GM12878 (cell line): Measurements from ENCODE around the gene SLC25A45. TPM values are rescaled to one million over a fixed set of nuclear protein-coding genes. Genes with fewer than 3 reads are reported as not detected.

ENCODE experiments used
- ATAC-seq: fragments of 200-7000 bp; cut with Tn5 transposase; 3 replicates; pipeline ENCODE4 v1.9.1; 2020; ENCODE audit warnings: mild to moderate bottlenecking, moderate library complexity
- BruUV-seq: library from RNA; stranded (reverse); fragments of 400-500 nt; replicated peaks from 2 replicates; lab custom pipeline; 2021; lab: Mats Ljungman, UMichigan
- CTCF ChIA-PET: fragments of 300-600 bp; sonication (Branson Sonifier 250); formaldehyde crosslinking; extraction: SDS; loops from one replicate; lab custom pipeline; 2021; ENCODE audit warnings: inconsistent platforms; lab: Yijun Ruan, JAX
- POLR2A ChIA-PET: fragments of 350-600 bp; formaldehyde crosslinking; extraction: SDS; loops from one replicate; lab custom pipeline; 2021; ENCODE audit warnings: inconsistent platforms; lab: Charles Lee
- RAD21 ChIA-PET: fragments of 300-600 bp; sonication (Branson Sonifier 250); formaldehyde crosslinking; loops from one replicate; lab custom pipeline; 2023; ENCODE audit warnings: antibody characterized with exemption; ENCODE audit not compliant: unreplicated experiment; lab: Charles Lee
- SMC1A ChIA-PET: fragments of 300-600 bp; sonication (Branson Sonifier 250); formaldehyde crosslinking; loops from one replicate; lab custom pipeline; 2023; ENCODE audit not compliant: unreplicated experiment, uncharacterized antibody; lab: Charles Lee
- DNase-seq: peaks from one replicate; pipeline ENCODE4 v3.0.0-alpha.2; 2011; ENCODE audit warnings: low read depth, low spot score
- FAIRE-seq: peaks from 3 replicates; lab custom pipeline; 2011; peaks lifted over from hg19 to GRCh38; lab: Jason Lieb, UNC
- H2AFZ ChIP-seq: 2 replicates; pipeline ENCODE4 v1.6.0; 2011; ENCODE audit warnings: low read depth, low read length, control low read depth; ENCODE audit not compliant: control insufficient read depth
- H3K27ac ChIP-seq: 2 replicates; pipeline ENCODE4 v1.5.1; 2011; ENCODE audit warnings: control low read depth; ENCODE audit not compliant: control insufficient read depth, insufficient read depth
- H3K27me3 ChIP-seq, 2 experiments: replicated peaks in 1 of 2; 2 replicates each; pipeline versions ENCODE4 v1.6.0 to v1.6.1; 2011; ENCODE audit warnings: low read length in 1 of 2; ENCODE audit not compliant: control insufficient read depth in 2 of 2, insufficient read depth in 2 of 2
- H3K36me3 ChIP-seq, 2 experiments: 2 replicates each; pipeline ENCODE4 v1.5.1; 2011; ENCODE audit warnings: low read length in 1 of 2; ENCODE audit not compliant: control insufficient read depth in 2 of 2, insufficient read depth in 2 of 2
- H3K4me1 ChIP-seq: 2 replicates; pipeline ENCODE4 v1.6.1; 2011; ENCODE audit warnings: mild to moderate bottlenecking, low read length, moderate library complexity, mixed read lengths; ENCODE audit not compliant: control insufficient read depth, insufficient read depth
- H3K4me2 ChIP-seq: 2 replicates; pipeline ENCODE4 v1.6.0; 2011; ENCODE audit warnings: control low read depth; ENCODE audit not compliant: control insufficient read depth, insufficient read depth
- H3K4me3 ChIP-seq: fragments of 200-600 bp; sonication (generic); 2 replicates; pipeline ENCODE4 v1.5.1; 2016
- H3K79me2 ChIP-seq: 2 replicates; pipeline ENCODE4 v1.6.0; 2011; ENCODE audit warnings: low read length; ENCODE audit not compliant: control insufficient read depth, insufficient read depth
- H3K9ac ChIP-seq: 2 replicates; pipeline ENCODE4 v1.8.0; 2011; ENCODE audit warnings: low read length, control low read depth, mixed read lengths; ENCODE audit not compliant: control insufficient read depth, insufficient read depth
- H3K9me3 ChIP-seq: replicated peaks from 3 replicates; pipeline ENCODE4 v1.5.1; 2011; ENCODE audit warnings: mild to moderate bottlenecking, low read length; ENCODE audit not compliant: control insufficient read depth, insufficient read depth
- H4K20me1 ChIP-seq: 2 replicates; pipeline ENCODE4 v1.6.0; 2011; ENCODE audit not compliant: control insufficient read depth, insufficient read depth
- CEBPB ChIP-seq, 2 experiments: fragments of 150-350 bp in 1 of 2; IDR thresholded peaks; 2 replicates each; pipeline ENCODE4 v1.6.1; 2012 to 2014; ENCODE audit warnings: low read depth in 2 of 2, low read length in 2 of 2, borderline replicate concordance in 1 of 2, inconsistent platforms in 1 of 2
- HDAC6 ChIP-seq: fragments of 200-600 bp; sonication (generic); IDR thresholded peaks from one replicate; pipeline ENCODE4 v1.8.0; 2017; ENCODE audit warnings: antibody characterized with exemption; ENCODE audit not compliant: unreplicated experiment
- JUND ChIP-seq: IDR thresholded peaks from 2 replicates; pipeline ENCODE4 v1.6.1; 2012; ENCODE audit warnings: low read depth, mild to moderate bottlenecking, low read length, improper control_type of control experiment, moderate library complexity
- PML ChIP-seq: IDR thresholded peaks from 2 replicates; pipeline ENCODE4 v1.6.1; 2012; ENCODE audit warnings: low read length, inconsistent platforms
- POLR2A ChIP-seq: IDR thresholded peaks from 2 replicates; pipeline ENCODE4 v1.6.1; 2011; ENCODE audit warnings: low read depth, mild to moderate bottlenecking, low read length
- POLR2AphosphoS2 ChIP-seq: IDR thresholded peaks from 2 replicates; pipeline ENCODE4 v1.6.1; 2011; ENCODE audit warnings: low read depth, mild to moderate bottlenecking, low read length, improper control_type of control experiment, moderate library complexity
- RBBP5 ChIP-seq: fragments of 200-600 bp; sonication (generic); conservative IDR thresholded peaks from 2 replicates; pipeline ENCODE4 v1.6.1; 2016
- RCOR1 ChIP-seq: conservative IDR thresholded peaks from 2 replicates; pipeline ENCODE4 v1.6.1; 2012; ENCODE audit warnings: low read depth, low read length, improper control_type of control experiment
- SMC3 ChIP-seq: IDR thresholded peaks from 2 replicates; pipeline ENCODE4 v1.6.1; 2011; ENCODE audit warnings: low read length, improper control_type of control experiment, borderline replicate concordance
- STAT3 ChIP-seq: IDR thresholded peaks from 2 replicates; pipeline ENCODE4 v1.6.1; 2011; ENCODE audit warnings: low read depth, low read length, improper control_type of control experiment
- SUPT20H ChIP-seq: IDR thresholded peaks from 2 replicates; pipeline ENCODE4 v1.6.1; 2011; ENCODE audit warnings: low read depth, mild to moderate bottlenecking, low read length, moderate library complexity, borderline replicate concordance; ENCODE audit not compliant: control insufficient read depth
- ZNF384 ChIP-seq: IDR thresholded peaks from 2 replicates; pipeline ENCODE4 v1.6.1; 2012; ENCODE audit warnings: low read depth, mild to moderate bottlenecking, low read length, improper control_type of control experiment, borderline replicate concordance
- WGBS: methylation state at CpG from one replicate; pipeline ENCODE4 v1.1.6; 2016; ENCODE audit warnings: low lambda C conversion rate; ENCODE audit not compliant: insufficient replicate concordance, insufficient coverage; ENCODE audit errors: missing lambda C conversion rate; 5-methylcytosine and 5-hydroxymethylcytosine counted together
- in situ Hi-C: fragments of 300-500 bp; cut with MboI; formaldehyde crosslinking; loops from 9 replicates; pipeline ENCODE4 v1.14.3; 2018; ENCODE audit warnings: mixed read lengths
- intact Hi-C: fragments of 100-400 bp; cut with micrococcal nuclease; formaldehyde crosslinking; loops from one replicate; pipeline ENCODE4 v1.14.2; 2022; ENCODE audit not compliant: unreplicated experiment
- polyA plus RNA-seq, 11 experiments: library from polyadenylated mRNA; depleted of rRNA in 4 of 11; unstranded in 6 of 11; stranded (reverse) in 5 of 11; fragments of >200 nt; fragmentation: Nextera tagmentation in 4 of 11; fragmentation: Illumina TruSeq in 1 of 11; extraction: Ambion mirVana in 4 of 11; extraction: Trizol in 1 of 11; gene quantifications; 1 replicate in 1 of 11; 2 replicates in 10 of 11; pipeline versions ENCODE4 v1.2.1 to v1.2.3, GENCODE V29; 2011 to 2016; ENCODE audit warnings: inconsistent platforms in 2 of 11, missing spikeins in 2 of 11, low read depth in 1 of 11
- total RNA-seq, 4 experiments: library from RNA; depleted of rRNA in 3 of 4; stranded (reverse); fragments of >200 nt in 3 of 4; fragmentation: Illumina TruSeq in 1 of 4; extraction: Trizol in 1 of 4; gene quantifications; 2 replicates each; pipeline versions ENCODE4 v1.2.1 to v1.2.3, GENCODE V29; 2013 to 2021
- TF ChIP-seq, protein P1 (sequence below): IDR thresholded peaks from 2 replicates; pipeline ENCODE4 v1.6.1; 2011; ENCODE audit warnings: low read depth, mild to moderate bottlenecking, low read length, moderate library complexity, borderline replicate concordance; ENCODE audit errors: extremely low read depth
- TF ChIP-seq, protein P2 (sequence below): IDR thresholded peaks from 2 replicates; pipeline ENCODE4 v1.6.1; 2011; ENCODE audit warnings: borderline replicate concordance, low read depth, mild to moderate bottlenecking, moderate library complexity, mixed read lengths, low read length; ENCODE audit not compliant: insufficient read depth; ENCODE audit errors: extremely low read length

Gene SLC25A45
- total and polyA plus RNA-seq, 10 of the 15 experiments (the other 5 are each of a cell fraction or from before 2014, with no cell fraction given) = 4.1 to 35.2 (median 20.3) TPM

DNA sequence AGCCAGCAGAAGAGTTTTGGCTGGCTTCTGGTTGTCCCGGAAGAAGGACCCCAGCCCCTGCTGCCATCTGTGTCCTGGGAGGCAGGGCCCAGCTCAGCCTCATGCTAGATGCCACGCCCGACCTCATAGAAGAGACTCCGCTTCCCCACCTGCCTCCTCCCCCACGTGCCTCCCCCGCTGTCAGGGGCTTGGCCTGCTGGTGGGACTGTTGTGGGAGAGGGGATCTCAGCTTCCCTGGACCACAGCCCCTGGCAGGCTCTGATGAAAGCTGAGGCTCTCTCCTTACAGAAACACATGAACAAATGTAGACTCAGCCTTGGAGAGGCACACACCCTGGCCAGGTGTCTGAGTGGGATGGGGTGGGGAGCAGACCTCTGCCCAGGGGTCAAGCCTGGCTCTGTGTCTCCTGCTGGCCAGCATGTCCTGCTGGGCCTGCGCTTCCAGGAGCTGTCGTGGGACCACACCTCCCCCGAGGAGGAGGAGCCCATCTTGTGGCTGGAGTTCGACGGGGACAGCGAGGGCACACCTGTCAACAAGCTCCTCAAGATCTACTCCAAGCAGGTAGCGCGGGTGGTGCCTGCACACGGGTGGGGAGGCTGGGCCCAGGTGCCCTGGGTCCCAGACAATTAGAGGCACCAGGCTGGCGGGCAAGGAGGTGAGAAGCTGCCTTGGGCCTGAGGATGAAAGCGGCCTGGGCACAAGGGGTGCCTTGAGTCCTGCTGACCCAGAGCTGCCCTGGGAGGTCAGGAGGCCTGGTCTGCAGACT, 18.0 kb upstream of the SLC25A45 start:
- 92% methylated on average over 17 of the region's 17 CpGs for WGBS

DNA sequence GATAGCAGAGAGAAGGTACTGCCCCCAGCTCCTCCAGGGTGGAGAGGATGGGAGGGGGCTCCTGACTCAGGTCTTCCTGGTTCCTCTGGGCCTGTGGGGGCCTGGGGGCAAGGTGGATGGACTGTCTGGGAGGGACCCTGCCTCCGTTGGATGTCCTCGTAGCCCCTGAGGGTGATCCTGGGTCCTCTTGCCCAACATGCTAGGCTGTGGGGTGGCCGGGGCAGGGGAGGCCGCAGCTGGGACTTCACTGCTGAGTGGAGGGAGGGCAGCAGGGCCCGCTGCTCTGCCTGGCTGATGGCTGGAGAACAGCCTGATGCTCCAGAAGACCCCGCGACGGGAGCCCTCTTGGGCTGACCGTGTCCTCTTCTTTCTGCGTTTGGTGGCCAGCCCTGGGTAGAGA, 17.4 kb upstream of the SLC25A45 start:
- no peak overlapping the region for H3K9ac ChIP-seq
- no peaks in the 10 kb centered on the region; the same call in 1 of the 2 replicates for H3K79me2 ChIP-seq
- no peak for DNase-seq
- RAD21 ChIA-PET = no interaction called here
- CTCF ChIA-PET = no interaction called here
- POLR2A ChIA-PET = no interaction called here
- no peak for FAIRE-seq
- SMC1A ChIA-PET = no interaction called here
- ATAC-seq = no peak
- H3K9me3 ChIP-seq = no peaks in the 10 kb centered on the region
- H3K27ac ChIP-seq = no peak overlapping the region
- H3K4me1 ChIP-seq = peaks cover 17% of the 10 kb centered on the region
- H3K36me3 ChIP-seq = peaks cover 12 to 34% of the 10 kb centered on the region in 2 experiments
- H3K27me3 ChIP-seq = no peaks in the 10 kb centered on the region
- WGBS = 93% methylated on average over 10 of the region's 10 CpGs
- no peak overlapping the region for H2AFZ ChIP-seq
- H3K4me3 ChIP-seq = no peak overlapping the region
- in situ Hi-C loops (no loop called here), intact Hi-C loops (no loop called here)
- BruUV-seq = no TSS peak
- H4K20me1 ChIP-seq = no peaks in the 10 kb centered on the region
- H3K4me2 ChIP-seq = no peak overlapping the region
- TF ChIP-seq SUPT20H = no peak
- TF ChIP-seq HDAC6 = no peak
- no peak for TF ChIP-seq POLR2AphosphoS2
- no peak for TF ChIP-seq SMC3
- no peak for TF ChIP-seq STAT3
- TF ChIP-seq PML = no peak
- no peak for TF ChIP-seq RBBP5
- TF ChIP-seq CEBPB (IDR thresholded peaks at IDR 0.05; ENCODE audit: borderline replicate concordance in 1 of 2, low read depth in 2 of 2, low read length in 2 of 2) = no peak
- TF ChIP-seq, protein P1, sequence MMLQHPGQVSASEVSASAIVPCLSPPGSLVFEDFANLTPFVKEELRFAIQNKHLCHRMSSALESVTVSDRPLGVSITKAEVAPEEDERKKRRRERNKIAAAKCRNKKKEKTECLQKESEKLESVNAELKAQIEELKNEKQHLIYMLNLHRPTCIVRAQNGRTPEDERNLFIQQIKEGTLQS = no peak
- no peak for TF ChIP-seq RCOR1

More for the DNA sequence above, 18.0 kb upstream of the SLC25A45 start:
- no peak for TF ChIP-seq JUND
- TF ChIP-seq ZNF384 = no peak
- TF ChIP-seq, protein P2, sequence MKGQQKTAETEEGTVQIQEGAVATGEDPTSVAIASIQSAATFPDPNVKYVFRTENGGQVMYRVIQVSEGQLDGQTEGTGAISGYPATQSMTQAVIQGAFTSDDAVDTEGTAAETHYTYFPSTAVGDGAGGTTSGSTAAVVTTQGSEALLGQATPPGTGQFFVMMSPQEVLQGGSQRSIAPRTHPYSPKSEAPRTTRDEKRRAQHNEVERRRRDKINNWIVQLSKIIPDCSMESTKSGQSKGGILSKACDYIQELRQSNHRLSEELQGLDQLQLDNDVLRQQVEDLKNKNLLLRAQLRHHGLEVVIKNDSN = no peak
- 0 out of 2 replicates have a peak, but pooled peaks have one; percentile 24 for TF ChIP-seq POLR2A
- intact Hi-C loops (no loop called here), in situ Hi-C loops (no loop called here)
- ChIA-PET CTCF (no interaction called here), RAD21 (no interaction called here), POLR2A (interaction anchor here (0.8 kb wide), 1 partner anchor 10 kb away, joined by 4 read pairs; no protein-coding TSS in a partner anchor), SMC1A (interaction anchor here (1.8 kb wide), 1 partner anchor 16 kb away, joined by 5 read pairs; no protein-coding TSS in a partner anchor)
- H3K27me3 ChIP-seq = no peaks in the 10 kb centered on the region
- H4K20me1 ChIP-seq = no peaks in the 10 kb centered on the region
- ATAC-seq (no peak), DNase-seq (no peak), FAIRE-seq (no peak)
- H3K27ac ChIP-seq = no peak overlapping the region
- H3K9me3 ChIP-seq = no peaks in the 10 kb centered on the region
- H3K4me1 ChIP-seq = peaks cover 20% of the 10 kb centered on the region
- no peaks in the 10 kb centered on the region; the same call in 1 of the 2 replicates for H3K79me2 ChIP-seq
- no peak overlapping the region for H3K9ac ChIP-seq
- H2AFZ ChIP-seq = no peak overlapping the region
- H3K4me2 ChIP-seq = no peak overlapping the region
- no peak overlapping the region for H3K4me3 ChIP-seq
- H3K36me3 ChIP-seq = peaks cover 19 to 37% of the 10 kb centered on the region in 2 experiments
- no TSS peak for BruUV-seq
